RWPE2 (cell line): ENCODE data around the gene ACSL6.

Source experiments
- ATAC-seq: fragments of 200-7000 bp; cut with Tn5 transposase; 3 replicates; pipeline ENCODE4 v1.9.1; 2021; ENCODE audit warnings: low read depth
- DNase-seq: peaks from one replicate; pipeline ENCODE4 v3.0.0-alpha.2; 2020; ENCODE audit warnings: low spot score
- H3K27ac ChIP-seq: fragments of 450-650 bp; 2 replicates; pipeline ENCODE4 v1.5.1; 2017; ENCODE audit warnings: mild to moderate bottlenecking; ENCODE audit not compliant: poor library complexity, severe bottlenecking
- H3K27me3 ChIP-seq: fragments of 250-450 bp; sonication (Bioruptor Pico); 2 replicates; pipeline ENCODE4 v1.5.1; 2021; ENCODE audit warnings: mild to moderate bottlenecking, moderate library complexity; ENCODE audit not compliant: insufficient read depth, poor library complexity, severe bottlenecking
- H3K36me3 ChIP-seq: fragments of 250-450 bp; sonication (Bioruptor Pico); 2 replicates; pipeline ENCODE4 v1.5.1; 2020; ENCODE audit warnings: low read depth, mild to moderate bottlenecking, moderate library complexity
- H3K4me1 ChIP-seq: fragments of 250-450 bp; sonication (Bioruptor Pico); 2 replicates; pipeline ENCODE4 v1.5.1; 2021; ENCODE audit warnings: mild to moderate bottlenecking, moderate library complexity; ENCODE audit not compliant: insufficient read depth, poor library complexity, severe bottlenecking
- H3K4me3 ChIP-seq: fragments of 250-450 bp; sonication (Bioruptor Pico); 2 replicates; pipeline ENCODE4 v1.5.1; 2021; ENCODE audit warnings: mild to moderate bottlenecking, moderate library complexity; ENCODE audit not compliant: severe bottlenecking
- H3K9me3 ChIP-seq: fragments of 250-450 bp; sonication (Bioruptor Pico); 2 replicates; pipeline ENCODE4 v1.5.1; 2021; ENCODE audit warnings: mild to moderate bottlenecking, moderate library complexity; ENCODE audit not compliant: severe bottlenecking
- CTCF ChIP-seq: fragments of 450-650 bp; IDR thresholded peaks from one replicate; pipeline ENCODE4 v1.5.1; 2017; ENCODE audit warnings: mild to moderate bottlenecking, moderate library complexity; ENCODE audit not compliant: poor library complexity, severe bottlenecking

Gene ACSL6

DNA sequence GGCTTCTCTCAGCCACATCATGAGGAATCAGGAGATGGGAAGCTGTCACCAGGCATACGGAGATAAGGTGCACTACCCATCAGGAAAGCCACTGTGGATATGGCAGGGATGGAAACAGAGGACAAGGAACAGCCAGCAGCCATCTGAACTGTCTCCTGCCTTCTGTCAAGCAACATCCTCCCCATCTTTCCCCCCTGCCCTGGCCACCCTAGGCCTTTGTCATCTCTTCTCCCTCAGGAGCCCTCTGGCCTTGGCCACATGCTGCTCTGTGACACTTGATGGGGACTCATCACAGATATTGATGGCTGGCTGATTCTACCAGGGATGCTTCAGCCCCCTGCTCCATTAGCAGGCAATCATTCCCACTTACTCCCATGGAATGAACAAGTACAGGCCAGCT lies 44.9 kb downstream of the ACSL6 start:
- H3K4me1 ChIP-seq = no peaks in the 10 kb centered on the region
- no peak overlapping the region for H3K4me3 ChIP-seq
- no peak overlapping the region for H3K27ac ChIP-seq
- TF ChIP-seq CTCF = no peak
- no peaks in the 10 kb centered on the region for H3K36me3 ChIP-seq
- DNase-seq (no peak), ATAC-seq (no peak)
- H3K9me3 ChIP-seq = no peaks in the 10 kb centered on the region
- H3K27me3 ChIP-seq = no peaks in the 10 kb centered on the region

DNA sequence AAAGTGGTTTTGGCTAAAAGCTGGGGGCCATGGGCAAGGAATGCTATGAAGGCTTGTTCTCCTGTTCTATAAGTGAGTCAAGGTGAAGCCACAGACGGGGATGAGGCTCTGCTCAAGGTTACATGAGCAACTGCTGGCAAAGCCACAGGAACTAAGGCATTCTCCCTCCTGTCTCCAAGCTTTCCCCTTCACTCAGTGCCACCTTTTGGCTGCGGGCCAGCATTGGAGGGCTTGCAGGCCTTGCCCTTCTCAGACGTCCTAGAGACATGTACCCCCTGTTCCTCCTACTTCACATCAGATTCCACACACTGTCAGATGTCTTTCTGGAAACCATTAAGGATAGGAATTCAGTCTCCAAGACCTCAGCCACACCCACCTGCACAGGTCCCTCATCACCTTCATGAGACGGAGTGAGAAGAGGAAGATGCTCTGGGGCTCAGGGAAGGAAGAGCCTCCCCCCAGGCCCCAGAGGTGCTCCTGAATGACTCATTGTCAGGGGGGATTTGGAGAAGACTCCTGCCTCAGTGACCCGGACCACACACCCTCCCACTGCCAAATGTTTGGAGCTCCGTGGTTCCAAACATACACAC lies 45.5 kb downstream of the ACSL6 start:
- no peak for TF ChIP-seq CTCF
- DNase-seq (no peak), ATAC-seq (no peak)
- Histone ChIP-seq H3K27ac (no peak overlapping the region), H3K27me3 (no peaks in the 10 kb centered on the region), H3K4me1 (no peaks in the 10 kb centered on the region), H3K36me3 (no peaks in the 10 kb centered on the region), H3K4me3 (no peak overlapping the region), H3K9me3 (no peaks in the 10 kb centered on the region)

- H3K4me3 ChIP-seq = no peak overlapping the region
- H3K27me3 ChIP-seq = no peaks in the 10 kb centered on the region
- H3K9me3 ChIP-seq = no peaks in the 10 kb centered on the region
- DNase-seq = no peak
- no peak overlapping the region for H3K27ac ChIP-seq
- TF ChIP-seq CTCF = no peak
- no peaks in the 10 kb centered on the region for H3K36me3 ChIP-seq
- peak; percentile 31; the same call in 1 of the 3 replicates for ATAC-seq
- no peaks in the 10 kb centered on the region for H3K4me1 ChIP-seq
Observed at GRCh38 chr5:131959906-131960305, 51.6 kb downstream of the ACSL6 start.

- H3K36me3 ChIP-seq = no peaks in the 10 kb centered on the region
- H3K27me3 ChIP-seq = no peaks in the 10 kb centered on the region
- no peaks in the 10 kb centered on the region for H3K4me1 ChIP-seq
- no peak overlapping the region for H3K4me3 ChIP-seq
- no peak for TF ChIP-seq CTCF
- DNase-seq = no peak
- no peaks in the 10 kb centered on the region for H3K9me3 ChIP-seq
- no peak overlapping the region for H3K27ac ChIP-seq
- no peak for ATAC-seq
Observed at GRCh38 chr5:131959136-131959535, 52.3 kb downstream of the ACSL6 start.

DNA sequence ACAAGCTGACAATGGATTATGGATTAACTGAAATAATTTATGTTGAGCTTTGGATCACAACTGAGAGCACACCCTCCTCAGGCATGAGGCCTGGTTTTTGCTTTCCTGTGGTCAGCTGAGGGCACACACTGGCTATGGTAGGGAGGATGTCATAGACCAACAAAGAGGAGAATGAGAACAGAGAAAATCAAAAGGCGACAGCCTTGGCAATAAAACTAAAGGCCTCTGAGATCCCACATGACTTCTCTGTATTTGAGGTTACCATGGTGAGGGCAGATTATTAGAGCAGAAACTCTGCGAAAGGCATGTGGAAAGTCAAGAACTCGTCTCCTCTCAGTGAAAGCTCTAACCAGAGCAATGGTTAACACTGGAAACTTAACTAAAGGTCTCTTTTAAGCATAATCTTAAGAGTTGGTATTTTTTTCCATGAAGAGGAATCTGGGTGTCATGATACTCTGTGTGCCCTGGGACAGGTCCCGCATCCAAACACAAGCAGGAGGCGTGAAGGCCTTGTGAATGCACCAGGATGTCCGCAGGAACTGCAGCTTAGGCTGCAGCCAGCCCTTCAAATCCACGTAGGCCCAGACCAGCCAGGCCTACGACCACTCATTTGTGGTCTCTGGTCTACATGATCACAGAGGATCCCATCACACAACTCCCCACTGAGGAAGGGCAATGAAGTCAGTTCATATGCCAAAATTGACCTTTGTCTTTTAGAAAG lies 53.6 kb downstream of the ACSL6 start:
- ATAC-seq = no peak
- TF ChIP-seq CTCF = no peak

More for the DNA sequence above, 53.6 kb downstream of the ACSL6 start:
- Histone ChIP-seq H3K4me1 (no peaks in the 10 kb centered on the region), H3K27ac (no peak overlapping the region), H3K9me3 (no peaks in the 10 kb centered on the region), H3K27me3 (no peaks in the 10 kb centered on the region), H3K4me3 (no peak overlapping the region), H3K36me3 (no peaks in the 10 kb centered on the region)
- no peak for DNase-seq
